Karpas-422 (cell line): ENCODE results near the gene AGPAT1. TPM values are rescaled to one million over a fixed set of nuclear protein-coding genes. Genes with fewer than 3 reads are reported as not detected.
"Not testable (repeated sequence)": the region's sequence is repeated elsewhere in the genome, so short reads cannot be mapped to it uniquely, and the experiment has no call there.

Experiments used
- DNase-seq: peaks from one replicate; pipeline ENCODE4 v3.0.0-alpha.2; 2015
- H2AFZ ChIP-seq: fragments of 200-600 bp; sonication (generic); 2 replicates; pipeline ENCODE4 v1.6.1; 2014; ENCODE audit warnings: antibody characterized with exemption, low read length, mixed read lengths
- H3K27ac ChIP-seq: fragments of 200-600 bp; sonication (generic); 2 replicates; pipeline ENCODE4 v1.5.1; 2014; ENCODE audit warnings: mild to moderate bottlenecking, low read length, moderate library complexity
- H3K27me3 ChIP-seq: fragments of 200-600 bp; sonication (generic); 2 replicates; pipeline ENCODE4 v1.6.1; 2014; ENCODE audit warnings: low read length, mixed read lengths
- H3K36me3 ChIP-seq: fragments of 200-600 bp; sonication (generic); 2 replicates; pipeline ENCODE4 v1.6.1; 2014; ENCODE audit warnings: low read length, mixed read lengths; ENCODE audit not compliant: insufficient read depth
- H3K4me1 ChIP-seq: fragments of 200-600 bp; sonication (generic); 2 replicates; pipeline ENCODE4 v1.6.1; 2014; ENCODE audit warnings: mild to moderate bottlenecking, low read length, mixed read lengths
- H3K4me2 ChIP-seq: fragments of 200-600 bp; sonication (generic); 2 replicates; pipeline ENCODE4 v1.6.1; 2014; ENCODE audit warnings: low read length, low read depth, mild to moderate bottlenecking; ENCODE audit not compliant: poor library complexity, severe bottlenecking
- H3K4me3 ChIP-seq: fragments of 200-600 bp; sonication (generic); 2 replicates; pipeline ENCODE4 v1.5.1; 2014; ENCODE audit warnings: mild to moderate bottlenecking, antibody characterized with exemption, low read length, mixed read lengths
- H3K79me2 ChIP-seq: fragments of 200-600 bp; sonication (generic); 2 replicates; pipeline ENCODE4 v1.6.1; 2014; ENCODE audit warnings: mild to moderate bottlenecking, low read length, mixed read lengths
- H3K9ac ChIP-seq: fragments of 200-600 bp; sonication (generic); 2 replicates; pipeline ENCODE4 v1.6.0; 2014; ENCODE audit warnings: low read length
- H3K9me2 ChIP-seq: fragments of 200-600 bp; sonication (generic), shearing (Covaris generic); replicated peaks from 2 replicates; pipeline ENCODE4 v1.6.0; 2014; ENCODE audit warnings: mild to moderate bottlenecking, low read length, moderate library complexity; ENCODE audit not compliant: insufficient read depth
- H3K9me3 ChIP-seq: fragments of 300-700, 200-600 bp; sonication (generic); 2 replicates; pipeline ENCODE4 v1.6.1; 2014; ENCODE audit warnings: low read length, mixed read lengths
- H4K20me1 ChIP-seq: fragments of 200-600 bp; sonication (generic); 2 replicates; pipeline ENCODE4 v1.6.1; 2014; ENCODE audit warnings: mild to moderate bottlenecking, antibody characterized with exemption, low read length, low read depth; ENCODE audit not compliant: insufficient read depth
- total RNA-seq: library from RNA; depleted of rRNA; stranded (reverse); fragments of >200 nt; shearing (Covaris generic); gene quantifications from 2 replicates; pipeline ENCODE4 v1.2.3, GENCODE V29; 2014; ENCODE audit warnings: low replicate concordance

The AGPAT1 gene
- total RNA-seq, 1 experiment from 2014 or later, result 74.5 TPM

- not testable (repeated sequence) for H3K9ac ChIP-seq, H3K27me3 ChIP-seq, H3K4me3 ChIP-seq, H4K20me1 ChIP-seq, H3K9me3 ChIP-seq, DNase-seq, H2AFZ ChIP-seq, H3K9me2 ChIP-seq, H3K36me3 ChIP-seq
- H3K79me2 ChIP-seq, result peaks cover 32% of the 10 kb centered on the region
- peaks cover 47% of the 10 kb centered on the region for H3K4me1 ChIP-seq
- H3K4me2 ChIP-seq, result peak overlapping the region; percentile 27
- 0 out of 2 replicates have a peak overlapping the region, but pooled peaks have one; percentile 15 for H3K27ac ChIP-seq
Observed at GRCh38 chr6:32186151-32186840, 10.4 kb upstream of the AGPAT1 start.

- DNase-seq, result peak; percentile 83
- Histone ChIP-seq H3K4me2 (peak overlapping the region; percentile 27), H3K79me2 (peaks cover 27% of the 10 kb centered on the region), H3K27ac (0 out of 2 replicates have a peak overlapping the region, but pooled peaks have one; percentile 15), H3K4me1 (peaks cover 42% of the 10 kb centered on the region)
- H3K4me3 ChIP-seq, H3K27me3 ChIP-seq, H3K9ac ChIP-seq, H3K9me2 ChIP-seq, H3K36me3 ChIP-seq, H3K9me3 ChIP-seq, H2AFZ ChIP-seq, H4K20me1 ChIP-seq: not testable (repeated sequence)
Observed at GRCh38 chr6:32185681-32186131, 9.8 kb upstream of the AGPAT1 start.

GRCh38 chr6:32184084-32184640 lies 8.3 kb upstream of the AGPAT1 start, which contains the start of gene AGER:
TSS of gene AGER (minus strand) at chr6:32184253. CDS start at chr6:32184222, 31 bp downstream.
- H3K9me2 ChIP-seq, result no peaks in the 10 kb centered on the region
- H2AFZ ChIP-seq, result no peak within 1 kb of the TSS
- DNase-seq, result no peak
- H3K4me3 ChIP-seq, result no peak within 1 kb of the TSS
- no peaks in the 10 kb centered on the region for H3K27me3 ChIP-seq
- peaks cover 29% of the 10 kb centered on the region for H3K79me2 ChIP-seq
- peaks cover 51% of the 10 kb centered on the region for H3K4me1 ChIP-seq
- H4K20me1 ChIP-seq, result no peaks in the 10 kb centered on the region
- H3K4me2 ChIP-seq, result no peak within 1 kb of the TSS
- H3K27ac ChIP-seq, result no peak within 1 kb of the TSS
- H3K9me3 ChIP-seq, result no peaks in the 10 kb centered on the region
- H3K36me3 ChIP-seq, result peaks cover 9% of the 10 kb centered on the region
- no peak within 1 kb of the TSS for H3K9ac ChIP-seq

- no peaks in the 10 kb centered on the region for H3K9me2 ChIP-seq
- H3K27ac ChIP-seq, result no peak overlapping the region
- H3K9me3 ChIP-seq, result no peaks in the 10 kb centered on the region
- peaks cover 29% of the 10 kb centered on the region for H3K79me2 ChIP-seq
- H4K20me1 ChIP-seq, result no peaks in the 10 kb centered on the region
- H3K36me3 ChIP-seq, result peaks cover 9% of the 10 kb centered on the region
- DNase-seq, result no peak
- no peak overlapping the region for H3K4me3 ChIP-seq
- H3K4me1 ChIP-seq, result peaks cover 45% of the 10 kb centered on the region
- H2AFZ ChIP-seq, result no peak overlapping the region
- H3K9ac ChIP-seq, result no peak overlapping the region
- H3K4me2 ChIP-seq, result no peak overlapping the region
- no peaks in the 10 kb centered on the region for H3K27me3 ChIP-seq
Observed at GRCh38 chr6:32183483-32184083, 7.7 kb upstream of the AGPAT1 start.

- Histone ChIP-seq H3K9me2 (no peaks in the 10 kb centered on the region), H3K4me1 (peaks cover 40% of the 10 kb centered on the region), H3K27ac (no peak overlapping the region), H3K36me3 (peaks cover 9% of the 10 kb centered on the region), H2AFZ (no peak overlapping the region), H3K27me3 (no peaks in the 10 kb centered on the region), H3K79me2 (peaks cover 25% of the 10 kb centered on the region), H4K20me1 (no peaks in the 10 kb centered on the region), H3K4me3 (no peak overlapping the region), H3K9ac (no peak overlapping the region), H3K9me3 (no peaks in the 10 kb centered on the region), H3K4me2 (no peak overlapping the region)
- no peak for DNase-seq
Observed at GRCh38 chr6:32183030-32183429, 7.1 kb upstream of the AGPAT1 start.

GRCh38 chr6:32182555-32182981 lies 6.7 kb upstream of the AGPAT1 start:
- no peak overlapping the region for H3K4me2 ChIP-seq
- H3K79me2 ChIP-seq, result peaks cover 25% of the 10 kb centered on the region
- peaks cover 37% of the 10 kb centered on the region for H3K4me1 ChIP-seq

GRCh38 chr6:32181915-32182529 lies 6.1 kb upstream of the AGPAT1 start:
- Histone ChIP-seq H3K9me3 (no peaks in the 10 kb centered on the region), H3K4me2 (no peak overlapping the region), H3K4me3 (no peak overlapping the region), H4K20me1 (no peaks in the 10 kb centered on the region), H3K4me1 (peaks cover 37% of the 10 kb centered on the region), H3K79me2 (peaks cover 20% of the 10 kb centered on the region), H3K27ac (no peak overlapping the region), H3K36me3 (peaks cover 9% of the 10 kb centered on the region), H3K9me2 (no peaks in the 10 kb centered on the region), H3K9ac (no peak overlapping the region), H3K27me3 (no peaks in the 10 kb centered on the region), H2AFZ (no peak overlapping the region)
- no peak for DNase-seq

More at GRCh38 chr6:32182555-32182981, 6.7 kb upstream of the AGPAT1 start:
- Histone ChIP-seq H3K9me3 (no peaks in the 10 kb centered on the region), H3K9me2 (no peaks in the 10 kb centered on the region), H3K36me3 (peaks cover 9% of the 10 kb centered on the region), H3K27ac (no peak overlapping the region), H2AFZ (no peak overlapping the region), H3K27me3 (no peaks in the 10 kb centered on the region), H3K9ac (no peak overlapping the region), H4K20me1 (no peaks in the 10 kb centered on the region), H3K4me3 (no peak overlapping the region)
- no peak for DNase-seq

GRCh38 chr6:32181148-32181702 lies 5.3 kb upstream of the AGPAT1 start:
- no peaks in the 10 kb centered on the region for H3K9me2 ChIP-seq
- no peaks in the 10 kb centered on the region for H3K27me3 ChIP-seq
- H3K36me3 ChIP-seq, result peaks cover 9% of the 10 kb centered on the region
- peaks cover 37% of the 10 kb centered on the region for H3K4me1 ChIP-seq
- H3K4me2 ChIP-seq, result no peak overlapping the region
- H3K9ac ChIP-seq, result no peak overlapping the region
- H2AFZ ChIP-seq, result no peak overlapping the region
- DNase-seq, result no peak
- no peak overlapping the region for H3K27ac ChIP-seq
- no peaks in the 10 kb centered on the region for H4K20me1 ChIP-seq
- peaks cover 24% of the 10 kb centered on the region for H3K79me2 ChIP-seq
- no peak overlapping the region for H3K4me3 ChIP-seq
- no peaks in the 10 kb centered on the region for H3K9me3 ChIP-seq
